SK-N-SH (cell line): ENCODE data around the gene AGPAT3. TPM values are rescaled to one million over a fixed set of nuclear protein-coding genes. Genes with fewer than 3 reads are reported as not detected.

Experiments
- CTCF ChIA-PET: fragments of 300-600, 350-600 bp; formaldehyde crosslinking; extraction: SDS; loops from one replicate; lab custom pipeline; 2021; lab: Yijun Ruan, JAX
- POLR2A ChIA-PET: fragments of 350-600 bp; sonication (Branson Sonifier 250); formaldehyde crosslinking; extraction: SDS; loops from one replicate; lab custom pipeline; 2020; ENCODE audit warnings: antibody characterized with exemption, inconsistent platforms; lab: Yijun Ruan, JAX
- DNase-seq: peaks from one replicate; pipeline ENCODE4 v3.0.0; 2012
- H2AFZ ChIP-seq: fragments of 200-600 bp; sonication (generic); 2 replicates; pipeline ENCODE4 v1.8.1; 2016; ENCODE audit warnings: antibody characterized with exemption, mild to moderate bottlenecking, low read depth
- H3F3A ChIP-seq: fragments of 200-600 bp; sonication (generic); replicated peaks from 2 replicates; pipeline ENCODE3; 2016; ENCODE audit warnings: antibody characterized with exemption, mild to moderate bottlenecking; ENCODE audit not compliant: insufficient read depth
- H3K27ac ChIP-seq, 2 experiments: fragments of 200-500 bp in 1 of 2; fragments of 200-600 bp in 1 of 2; sonication (Bioruptor generic) in 1 of 2; sonication (generic), shearing (Covaris generic) in 1 of 2; 2 replicates each; pipeline versions ENCODE4 v1.5.1 to v1.6.1; 2014 to 2016; ENCODE audit warnings: low read depth in 2 of 2, inconsistent platforms in 1 of 2, low read length in 1 of 2, mild to moderate bottlenecking in 1 of 2, mixed read lengths in 1 of 2
- H3K27me3 ChIP-seq: fragments of 200-600 bp; sonication (generic), shearing (Covaris generic); 2 replicates; pipeline ENCODE4 v1.6.1; 2016; ENCODE audit warnings: mixed run types; ENCODE audit not compliant: insufficient read depth
- H3K36me3 ChIP-seq, 2 experiments: fragments of 200-500 bp in 1 of 2; fragments of 200-600 bp in 1 of 2; sonication (Bioruptor generic) in 1 of 2; sonication (generic) in 1 of 2; replicated peaks in 1 of 2; 2 replicates each; pipeline versions ENCODE3 to v1.5.1; 2014 to 2016; ENCODE audit warnings: low read length in 1 of 2, mild to moderate bottlenecking in 1 of 2; ENCODE audit not compliant: insufficient read depth in 2 of 2, control insufficient read depth in 1 of 2
- H3K4me1 ChIP-seq, 2 experiments: fragments of 200-500 bp in 1 of 2; fragments of 200-600 bp in 1 of 2; sonication (Bioruptor generic) in 1 of 2; sonication (generic), shearing (Covaris generic) in 1 of 2; 2 replicates each; pipeline versions ENCODE4 v1.5.1 to v1.6.1; 2014 to 2016; ENCODE audit warnings: low read depth in 1 of 2, low read length in 1 of 2, mixed run types in 1 of 2; ENCODE audit not compliant: insufficient read depth in 2 of 2, control insufficient read depth in 1 of 2
- H3K4me2 ChIP-seq: fragments of 200-600 bp; sonication (generic), shearing (Covaris generic); 2 replicates; pipeline ENCODE4 v1.6.1; 2017; ENCODE audit warnings: mixed run types
- H3K4me3 ChIP-seq, 2 experiments: fragments of 200-500 bp in 1 of 2; fragments of 200-600 bp in 1 of 2; sonication (Bioruptor generic) in 1 of 2; sonication (generic), shearing (Covaris generic) in 1 of 2; 2 replicates each; pipeline versions ENCODE4 v1.5.1 to v1.8.1; 2014 to 2016; ENCODE audit warnings: low read depth in 2 of 2, inconsistent platforms in 1 of 2, low read length in 1 of 2, mild to moderate bottlenecking in 1 of 2, mixed read lengths in 1 of 2, moderate library complexity in 1 of 2
- H3K79me2 ChIP-seq: fragments of 200-600 bp; sonication (generic); 2 replicates; pipeline ENCODE4 v1.8.1; 2017; ENCODE audit warnings: mild to moderate bottlenecking; ENCODE audit not compliant: insufficient read depth
- H3K9ac ChIP-seq: fragments of 200-600 bp; sonication (generic); 2 replicates; pipeline ENCODE4 v1.6.1; 2017; ENCODE audit warnings: mixed run types
- H3K9me2 ChIP-seq: fragments of 200-600 bp; sonication (generic); 2 replicates; pipeline ENCODE4 v1.6.1; 2017; ENCODE audit warnings: mixed run types
- H3K9me3 ChIP-seq: fragments of 200-600 bp; sonication (generic); 2 replicates; pipeline ENCODE4 v1.6.1; 2017; ENCODE audit warnings: mixed run types, mild to moderate bottlenecking, moderate library complexity
- H4K20me1 ChIP-seq: fragments of 200-600 bp; sonication (generic); 2 replicates; pipeline ENCODE4 v1.6.1; 2017; ENCODE audit warnings: mild to moderate bottlenecking, mixed run types; ENCODE audit not compliant: insufficient read depth
- ELF1 ChIP-seq: IDR thresholded peaks from 2 replicates; pipeline ENCODE4 v1.4.0; 2012
- EP300 ChIP-seq, 2 experiments: IDR thresholded peaks; 2 replicates each; pipeline versions ENCODE4 v1.4.0 to v1.6.1; 2012; ENCODE audit warnings: borderline replicate concordance in 1 of 2, low read depth in 1 of 2, low read length in 1 of 2
- EZH2phosphoT487 ChIP-seq: fragments of 200-600 bp; sonication (generic); IDR thresholded peaks from 2 replicates; pipeline ENCODE4 v1.6.1; 2017; ENCODE audit warnings: low read depth, mixed run types, mild to moderate bottlenecking, antibody characterized with exemption, moderate library complexity, borderline replicate concordance
- FOSL2 ChIP-seq: IDR thresholded peaks from 2 replicates; pipeline ENCODE4 v1.4.0; 2012; ENCODE audit warnings: low read depth, mild to moderate bottlenecking, moderate library complexity, borderline replicate concordance
- GABPA ChIP-seq: IDR thresholded peaks from 2 replicates; pipeline ENCODE4 v1.4.0; 2012; ENCODE audit warnings: low read depth, mild to moderate bottlenecking
- GATA2 ChIP-seq: sonication (generic); formaldehyde crosslinking; IDR thresholded peaks from 2 replicates; pipeline ENCODE4 v1.5.0; 2020; ENCODE audit warnings: mild to moderate bottlenecking, missing genetic modification reagents
- JUND ChIP-seq: IDR thresholded peaks from 2 replicates; pipeline ENCODE4 v1.4.0; 2012
- MEF2A ChIP-seq: IDR thresholded peaks from 2 replicates; pipeline ENCODE4 v1.4.0; 2012; ENCODE audit warnings: low read depth, borderline replicate concordance
- MXI1 ChIP-seq: IDR thresholded peaks from 2 replicates; pipeline ENCODE4 v1.6.1; 2012; ENCODE audit warnings: mild to moderate bottlenecking, low read depth, low read length, improper control_type of control experiment
- RAD21 ChIP-seq: IDR thresholded peaks from 2 replicates; pipeline ENCODE4 v1.6.1; 2012; ENCODE audit warnings: mild to moderate bottlenecking, low read length
- RXRA ChIP-seq: IDR thresholded peaks from 2 replicates; pipeline ENCODE4 v1.4.0; 2012; ENCODE audit warnings: low read depth, mild to moderate bottlenecking, borderline replicate concordance
- SMC3 ChIP-seq: IDR thresholded peaks from 2 replicates; pipeline ENCODE4 v1.6.1; 2012; ENCODE audit warnings: low read depth, low read length, improper control_type of control experiment
- TAF1 ChIP-seq: IDR thresholded peaks from 2 replicates; pipeline ENCODE4 v1.6.1; 2012; ENCODE audit warnings: low read depth, mild to moderate bottlenecking, low read length, moderate library complexity, borderline replicate concordance
- TEAD4 ChIP-seq: IDR thresholded peaks from 2 replicates; pipeline ENCODE4 v1.4.0; 2012; ENCODE audit warnings: mild to moderate bottlenecking, borderline replicate concordance; ENCODE audit not compliant: insufficient read depth
- WGBS: methylation state at CpG from one replicate; pipeline ENCODE4 v1.1.6; 2017; ENCODE audit warnings: low lambda C conversion rate; 5-methylcytosine and 5-hydroxymethylcytosine counted together
- polyA plus RNA-seq, 3 experiments: library from polyadenylated mRNA; depleted of rRNA; stranded (reverse); fragments of >200 nt; gene quantifications; 2 replicates each; pipeline ENCODE4 v1.2.3, GENCODE V29; 2012
- TF ChIP-seq, protein P1 (sequence below): IDR thresholded peaks from 2 replicates; pipeline ENCODE4 v1.6.1; 2012; ENCODE audit warnings: mild to moderate bottlenecking, low read depth, low read length, moderate library complexity
- TF ChIP-seq, protein P2 (sequence below): fragments of 150-350 bp; IDR thresholded peaks from 2 replicates; pipeline ENCODE4 v1.6.1; 2016; ENCODE audit warnings: mild to moderate bottlenecking, low read depth, low read length
- TF ChIP-seq, protein P3 (sequence below): IDR thresholded peaks from 2 replicates; pipeline ENCODE4 v1.4.0; 2012; ENCODE audit warnings: low read depth
- TF ChIP-seq, protein P4 (sequence below): fragments of 200-600 bp; sonication (generic); IDR thresholded peaks from 2 replicates; pipeline ENCODE4 v1.6.1; 2017; ENCODE audit warnings: antibody characterized with exemption, mild to moderate bottlenecking, moderate library complexity
- TF ChIP-seq, protein P5 (sequence below): IDR thresholded peaks from 2 replicates; pipeline ENCODE4 v1.4.0; 2012; ENCODE audit warnings: low read depth, borderline replicate concordance

The AGPAT3 gene
- polyA plus RNA-seq, 1 of the 3 experiments (the other 2 are of a cell fraction), result 35.3 TPM

DNA sequence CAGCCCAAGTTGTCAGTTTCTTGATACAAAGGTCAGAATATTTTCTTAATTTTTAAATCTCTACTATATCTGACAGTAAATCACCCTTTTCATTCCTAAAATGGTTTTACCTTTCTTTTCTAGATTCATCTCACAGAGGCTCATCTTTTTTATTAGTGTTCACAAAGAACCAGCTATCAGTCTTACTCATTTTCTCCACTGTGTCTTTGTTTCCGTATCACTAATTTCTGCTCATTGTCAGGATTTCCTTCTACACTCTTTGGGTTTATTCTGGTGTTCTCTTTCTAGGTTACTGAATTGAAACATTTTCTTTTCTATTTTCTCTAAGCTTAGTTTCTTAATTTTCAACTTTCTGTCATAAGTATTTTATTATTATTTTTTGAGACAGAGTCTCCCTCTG is 8.7 kb downstream of the AGPAT3 start:
- Histone ChIP-seq H3K27ac (no peak overlapping the region), H3K4me2 (no peak overlapping the region), H2AFZ (no peak overlapping the region), H3K9me2 (no peaks in the 10 kb centered on the region), H3K79me2 (peaks cover 82% of the 10 kb centered on the region), H3F3A (no peaks in the 10 kb centered on the region), H3K27me3 (no peaks in the 10 kb centered on the region), H3K4me3 (no peak overlapping the region), H3K4me1 (no peaks in the 10 kb centered on the region), H3K36me3 (peaks cover 18 to 24% of the 10 kb centered on the region in 2 experiments), H4K20me1 (peaks cover 34% of the 10 kb centered on the region; the same call in 1 of the 2 replicates), H3K9me3 (no peaks in the 10 kb centered on the region), H3K9ac (no peak overlapping the region)
- ChIA-PET POLR2A (no interaction called here), CTCF (no interaction called here)
- no peak for TF ChIP-seq FOSL2
- no peak for TF ChIP-seq ELF1
- no peak for TF ChIP-seq SMC3
- no peak for TF ChIP-seq EZH2phosphoT487
- TF ChIP-seq, protein P1, sequence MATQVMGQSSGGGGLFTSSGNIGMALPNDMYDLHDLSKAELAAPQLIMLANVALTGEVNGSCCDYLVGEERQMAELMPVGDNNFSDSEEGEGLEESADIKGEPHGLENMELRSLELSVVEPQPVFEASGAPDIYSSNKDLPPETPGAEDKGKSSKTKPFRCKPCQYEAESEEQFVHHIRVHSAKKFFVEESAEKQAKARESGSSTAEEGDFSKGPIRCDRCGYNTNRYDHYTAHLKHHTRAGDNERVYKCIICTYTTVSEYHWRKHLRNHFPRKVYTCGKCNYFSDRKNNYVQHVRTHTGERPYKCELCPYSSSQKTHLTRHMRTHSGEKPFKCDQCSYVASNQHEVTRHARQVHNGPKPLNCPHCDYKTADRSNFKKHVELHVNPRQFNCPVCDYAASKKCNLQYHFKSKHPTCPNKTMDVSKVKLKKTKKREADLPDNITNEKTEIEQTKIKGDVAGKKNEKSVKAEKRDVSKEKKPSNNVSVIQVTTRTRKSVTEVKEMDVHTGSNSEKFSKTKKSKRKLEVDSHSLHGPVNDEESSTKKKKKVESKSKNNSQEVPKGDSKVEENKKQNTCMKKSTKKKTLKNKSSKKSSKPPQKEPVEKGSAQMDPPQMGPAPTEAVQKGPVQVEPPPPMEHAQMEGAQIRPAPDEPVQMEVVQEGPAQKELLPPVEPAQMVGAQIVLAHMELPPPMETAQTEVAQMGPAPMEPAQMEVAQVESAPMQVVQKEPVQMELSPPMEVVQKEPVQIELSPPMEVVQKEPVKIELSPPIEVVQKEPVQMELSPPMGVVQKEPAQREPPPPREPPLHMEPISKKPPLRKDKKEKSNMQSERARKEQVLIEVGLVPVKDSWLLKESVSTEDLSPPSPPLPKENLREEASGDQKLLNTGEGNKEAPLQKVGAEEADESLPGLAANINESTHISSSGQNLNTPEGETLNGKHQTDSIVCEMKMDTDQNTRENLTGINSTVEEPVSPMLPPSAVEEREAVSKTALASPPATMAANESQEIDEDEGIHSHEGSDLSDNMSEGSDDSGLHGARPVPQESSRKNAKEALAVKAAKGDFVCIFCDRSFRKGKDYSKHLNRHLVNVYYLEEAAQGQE, result no peak
- DNase-seq, result no peak
- WGBS, result 100% methylated on average over 1 of the region's 1 CpG

DNA sequence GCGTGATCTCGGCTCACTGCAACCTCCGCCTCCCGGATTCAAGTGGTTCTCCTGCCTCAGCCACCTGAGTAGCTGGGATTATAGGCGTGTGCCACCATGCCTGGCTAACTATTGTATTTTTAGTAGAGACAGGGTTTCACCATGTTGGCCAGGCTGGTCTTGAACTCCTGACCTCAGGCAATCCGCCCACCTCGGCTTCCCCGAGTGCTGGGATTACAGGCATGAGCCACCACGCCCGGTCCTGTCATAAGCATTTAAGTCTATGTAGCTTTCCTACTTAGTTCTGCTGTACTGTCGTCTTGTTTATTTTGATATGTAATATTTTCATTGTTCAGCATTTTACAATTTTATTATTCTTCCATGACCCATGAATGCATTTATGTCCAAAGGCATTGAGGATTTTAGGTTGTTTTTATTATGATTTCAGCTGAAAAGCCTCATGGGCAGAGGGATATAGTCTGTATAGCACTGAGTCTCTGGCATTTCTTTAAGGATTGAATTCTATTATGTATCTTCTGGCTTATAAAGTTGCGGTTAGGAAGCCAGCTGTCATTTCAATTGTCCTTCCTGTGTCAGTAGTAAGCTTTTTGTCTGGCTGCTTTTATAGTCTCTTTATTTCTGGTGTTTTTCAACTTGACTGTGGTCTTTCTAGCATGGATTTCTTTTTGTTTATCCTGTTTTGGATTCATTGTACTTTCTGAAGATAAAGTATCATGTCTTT is 9.2 kb downstream of the AGPAT3 start:
- no peak overlapping the region for H3K4me2 ChIP-seq
- no peak for DNase-seq
- H3K79me2 ChIP-seq, result peaks cover 80% of the 10 kb centered on the region
- POLR2A ChIA-PET, result no interaction called here
- H3K27ac ChIP-seq, result no peak overlapping the region
- H3K36me3 ChIP-seq, result peaks cover 13 to 22% of the 10 kb centered on the region in 2 experiments
- H3K9ac ChIP-seq, result no peak overlapping the region
- peaks cover 38% of the 10 kb centered on the region for H4K20me1 ChIP-seq
- H3K27me3 ChIP-seq, result no peaks in the 10 kb centered on the region
- no peaks in the 10 kb centered on the region for H3F3A ChIP-seq
- H3K4me1 ChIP-seq, result no peaks in the 10 kb centered on the region
- WGBS, result 93% methylated on average over 12 of the region's 12 CpGs
- CTCF ChIA-PET, result no interaction called here
- H3K9me3 ChIP-seq, result no peaks in the 10 kb centered on the region
- H3K4me3 ChIP-seq, result no peak overlapping the region
- H3K9me2 ChIP-seq, result no peaks in the 10 kb centered on the region
- H2AFZ ChIP-seq, result no peak overlapping the region
- TF ChIP-seq MEF2A, result no peak
- TF ChIP-seq, protein P2, sequence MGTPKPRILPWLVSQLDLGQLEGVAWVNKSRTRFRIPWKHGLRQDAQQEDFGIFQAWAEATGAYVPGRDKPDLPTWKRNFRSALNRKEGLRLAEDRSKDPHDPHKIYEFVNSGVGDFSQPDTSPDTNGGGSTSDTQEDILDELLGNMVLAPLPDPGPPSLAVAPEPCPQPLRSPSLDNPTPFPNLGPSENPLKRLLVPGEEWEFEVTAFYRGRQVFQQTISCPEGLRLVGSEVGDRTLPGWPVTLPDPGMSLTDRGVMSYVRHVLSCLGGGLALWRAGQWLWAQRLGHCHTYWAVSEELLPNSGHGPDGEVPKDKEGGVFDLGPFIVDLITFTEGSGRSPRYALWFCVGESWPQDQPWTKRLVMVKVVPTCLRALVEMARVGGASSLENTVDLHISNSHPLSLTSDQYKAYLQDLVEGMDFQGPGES, result no peak
- TF ChIP-seq, protein P3, sequence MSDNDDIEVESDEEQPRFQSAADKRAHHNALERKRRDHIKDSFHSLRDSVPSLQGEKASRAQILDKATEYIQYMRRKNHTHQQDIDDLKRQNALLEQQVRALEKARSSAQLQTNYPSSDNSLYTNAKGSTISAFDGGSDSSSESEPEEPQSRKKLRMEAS, result no peak
- TF ChIP-seq TAF1, result no peak
- TF ChIP-seq GATA2 (CRISPR knock-in tag), result no peak
- TF ChIP-seq GABPA, result no peak
- no peak for TF ChIP-seq RXRA
- TF ChIP-seq JUND, result no peak
- TF ChIP-seq RAD21, result no peak
- TF ChIP-seq, protein P4, sequence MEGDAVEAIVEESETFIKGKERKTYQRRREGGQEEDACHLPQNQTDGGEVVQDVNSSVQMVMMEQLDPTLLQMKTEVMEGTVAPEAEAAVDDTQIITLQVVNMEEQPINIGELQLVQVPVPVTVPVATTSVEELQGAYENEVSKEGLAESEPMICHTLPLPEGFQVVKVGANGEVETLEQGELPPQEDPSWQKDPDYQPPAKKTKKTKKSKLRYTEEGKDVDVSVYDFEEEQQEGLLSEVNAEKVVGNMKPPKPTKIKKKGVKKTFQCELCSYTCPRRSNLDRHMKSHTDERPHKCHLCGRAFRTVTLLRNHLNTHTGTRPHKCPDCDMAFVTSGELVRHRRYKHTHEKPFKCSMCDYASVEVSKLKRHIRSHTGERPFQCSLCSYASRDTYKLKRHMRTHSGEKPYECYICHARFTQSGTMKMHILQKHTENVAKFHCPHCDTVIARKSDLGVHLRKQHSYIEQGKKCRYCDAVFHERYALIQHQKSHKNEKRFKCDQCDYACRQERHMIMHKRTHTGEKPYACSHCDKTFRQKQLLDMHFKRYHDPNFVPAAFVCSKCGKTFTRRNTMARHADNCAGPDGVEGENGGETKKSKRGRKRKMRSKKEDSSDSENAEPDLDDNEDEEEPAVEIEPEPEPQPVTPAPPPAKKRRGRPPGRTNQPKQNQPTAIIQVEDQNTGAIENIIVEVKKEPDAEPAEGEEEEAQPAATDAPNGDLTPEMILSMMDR, result no peak
- TF ChIP-seq EP300 (IDR thresholded peaks at IDR 0.05; ENCODE audit: borderline replicate concordance in 1 of 2, low read depth in 1 of 2, low read length in 1 of 2), result no peak
- TF ChIP-seq, protein P5, sequence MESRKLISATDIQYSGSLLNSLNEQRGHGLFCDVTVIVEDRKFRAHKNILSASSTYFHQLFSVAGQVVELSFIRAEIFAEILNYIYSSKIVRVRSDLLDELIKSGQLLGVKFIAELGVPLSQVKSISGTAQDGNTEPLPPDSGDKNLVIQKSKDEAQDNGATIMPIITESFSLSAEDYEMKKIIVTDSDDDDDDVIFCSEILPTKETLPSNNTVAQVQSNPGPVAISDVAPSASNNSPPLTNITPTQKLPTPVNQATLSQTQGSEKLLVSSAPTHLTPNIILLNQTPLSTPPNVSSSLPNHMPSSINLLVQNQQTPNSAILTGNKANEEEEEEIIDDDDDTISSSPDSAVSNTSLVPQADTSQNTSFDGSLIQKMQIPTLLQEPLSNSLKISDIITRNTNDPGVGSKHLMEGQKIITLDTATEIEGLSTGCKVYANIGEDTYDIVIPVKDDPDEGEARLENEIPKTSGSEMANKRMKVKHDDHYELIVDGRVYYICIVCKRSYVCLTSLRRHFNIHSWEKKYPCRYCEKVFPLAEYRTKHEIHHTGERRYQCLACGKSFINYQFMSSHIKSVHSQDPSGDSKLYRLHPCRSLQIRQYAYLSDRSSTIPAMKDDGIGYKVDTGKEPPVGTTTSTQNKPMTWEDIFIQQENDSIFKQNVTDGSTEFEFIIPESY, result no peak
- TF ChIP-seq MXI1, result no peak
- TF ChIP-seq TEAD4, result no peak
